Naive B cell (primary cell): Measurements from ENCODE around the gene ABCC3. TPM values are rescaled to one million over a fixed set of nuclear protein-coding genes. Genes with fewer than 3 reads are reported as not detected.
A peak's percentile ranks its signal among the peaks of the same experiment; 100 is the strongest.

ENCODE experiments used
- ATAC-seq, 2 donors: fragments of 150-1000 bp; cut with Tn5 transposase; 2 replicates each; pipeline ENCODE4 v1.10.0; 2021; ENCODE audit warnings: low read depth in 2 of 2, mild to moderate bottlenecking in 2 of 2, moderate library complexity in 2 of 2
- DNase-seq: peaks from one replicate; pipeline ENCODE4 v3.0.0; 2022
- H3K27ac Mint-ChIP-seq, 6 donors: one replicate each; pipeline ENCODE4 v1.8.0; 2020 to 2022; ENCODE audit warnings: mild to moderate bottlenecking in 6 of 6, mixed read lengths in 6 of 6, moderate library complexity in 5 of 6, inconsistent platforms in 2 of 6
- H3K27me3 Mint-ChIP-seq, 3 donors: one replicate each; pipeline ENCODE4 v1.8.0; 2021 to 2022; ENCODE audit warnings: mixed read lengths in 3 of 3, mild to moderate bottlenecking in 1 of 3
- H3K36me3 Mint-ChIP-seq, 2 donors: one replicate each; pipeline ENCODE4 v1.8.0; 2020 to 2022; ENCODE audit warnings: mixed read lengths in 2 of 2, inconsistent platforms in 1 of 2, mild to moderate bottlenecking in 1 of 2
- H3K4me1 Mint-ChIP-seq, 3 donors: one replicate each; pipeline ENCODE4 v1.8.0; 2020 to 2022; ENCODE audit warnings: mixed read lengths in 3 of 3, inconsistent platforms in 1 of 3, mild to moderate bottlenecking in 1 of 3, moderate library complexity in 1 of 3
- H3K4me3 Mint-ChIP-seq, 8 donors: one replicate each; pipeline ENCODE4 v1.8.0; 2020 to 2022; ENCODE audit warnings: mild to moderate bottlenecking in 8 of 8, mixed read lengths in 8 of 8, moderate library complexity in 8 of 8, inconsistent platforms in 2 of 8
- H3K9me3 Mint-ChIP-seq, 7 donors: one replicate each; pipeline ENCODE4 v1.8.0; 2020 to 2022; ENCODE audit warnings: mixed read lengths in 7 of 7, mild to moderate bottlenecking in 5 of 7, inconsistent platforms in 2 of 7, moderate library complexity in 1 of 7
- polyA plus RNA-seq, 6 donors: library from polyadenylated mRNA; unstranded; fragments of 300-500 nt; fragmentation: Illumina TruSeq; gene quantifications; one replicate each; pipeline ENCODE4 v1.2.3, GENCODE V29; 2021; ENCODE audit warnings: low read depth in 6 of 6

Gene ABCC3
- polyA plus RNA-seq, 6 donors from 2014 or later: 0.44 to 0.99 (median 0.76) TPM; not detected in 2

DNA sequence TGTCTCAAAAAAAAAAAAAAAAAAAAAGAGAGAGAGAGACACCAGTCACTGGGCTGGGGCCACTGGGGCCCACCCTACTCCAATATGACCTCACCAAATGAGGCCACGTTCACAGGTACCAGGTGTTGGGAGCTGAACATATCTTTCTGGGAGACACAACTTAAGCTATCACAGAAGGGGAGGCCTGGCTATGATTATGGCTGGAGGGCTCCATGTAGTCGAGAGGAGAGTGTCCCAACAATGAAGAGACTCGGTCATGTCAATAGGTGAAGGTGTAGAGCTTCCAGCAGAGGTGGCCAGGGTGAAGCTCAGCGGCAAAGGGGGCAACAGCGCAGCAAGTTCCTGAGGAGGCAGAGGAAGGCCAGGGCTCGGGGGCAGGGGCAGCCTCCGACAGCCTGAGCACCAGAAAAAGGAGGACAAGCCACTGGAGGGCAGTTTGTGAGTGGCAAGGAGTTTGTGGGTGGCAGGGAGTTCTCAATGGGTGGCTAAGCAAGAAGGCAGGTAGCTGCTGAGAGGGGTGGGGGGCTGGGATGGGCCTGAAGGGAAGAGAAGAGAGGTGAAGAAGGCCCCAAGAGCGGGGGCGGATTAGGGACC is 28.0 kb downstream of the ABCC3 start:
- Mint-ChIP-seq H3K9me3 (no peaks in the 10 kb centered on the region), H3K27ac (no peak overlapping the region), H3K4me1 (peaks cover 0 to 4% (median 0%) of the 10 kb centered on the region in 3 donors), H3K36me3 (no peaks in the 10 kb centered on the region), H3K27me3 (peaks cover 18 to 70% (median 53%) of the 10 kb centered on the region in 3 donors), H3K4me3 (no peak overlapping the region)
- no peak for ATAC-seq
- no peak for DNase-seq

DNA sequence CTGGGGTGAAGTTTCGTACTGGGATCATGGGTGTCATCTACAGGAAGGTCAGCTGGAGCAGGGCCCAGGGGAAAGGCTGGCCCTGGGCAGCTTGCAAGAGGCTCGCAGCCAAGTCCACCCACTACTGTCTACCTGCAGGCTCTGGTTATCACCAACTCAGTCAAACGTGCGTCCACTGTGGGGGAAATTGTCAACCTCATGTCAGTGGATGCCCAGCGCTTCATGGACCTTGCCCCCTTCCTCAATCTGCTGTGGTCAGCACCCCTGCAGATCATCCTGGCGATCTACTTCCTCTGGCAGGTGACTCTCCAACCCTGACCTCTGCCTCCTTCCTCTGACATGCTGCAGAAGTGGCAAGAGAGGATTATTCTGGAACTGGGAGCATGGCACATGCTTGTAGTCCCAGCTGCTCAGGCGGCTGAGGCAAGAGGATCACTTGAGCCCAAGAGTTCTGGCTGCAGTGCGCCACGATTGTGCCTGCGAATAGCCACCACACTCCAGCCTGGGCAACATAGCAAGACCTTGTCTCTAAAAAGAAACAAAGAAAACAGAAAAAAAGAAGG is 29.2 kb downstream of the ABCC3 start:
- no peak overlapping the region for H3K4me3 Mint-ChIP-seq
- ATAC-seq (no peak), DNase-seq (no peak)
- peaks cover 0 to 4% (median 0%) of the 10 kb centered on the region in 3 donors for H3K4me1 Mint-ChIP-seq
- H3K27me3 Mint-ChIP-seq: peaks cover 18 to 60% (median 42%) of the 10 kb centered on the region in 3 donors
- no peak overlapping the region for H3K27ac Mint-ChIP-seq
- peaks cover 0 to 2% (median 0%) of the 10 kb centered on the region in 7 donors for H3K9me3 Mint-ChIP-seq
- no peaks in the 10 kb centered on the region for H3K36me3 Mint-ChIP-seq

DNA sequence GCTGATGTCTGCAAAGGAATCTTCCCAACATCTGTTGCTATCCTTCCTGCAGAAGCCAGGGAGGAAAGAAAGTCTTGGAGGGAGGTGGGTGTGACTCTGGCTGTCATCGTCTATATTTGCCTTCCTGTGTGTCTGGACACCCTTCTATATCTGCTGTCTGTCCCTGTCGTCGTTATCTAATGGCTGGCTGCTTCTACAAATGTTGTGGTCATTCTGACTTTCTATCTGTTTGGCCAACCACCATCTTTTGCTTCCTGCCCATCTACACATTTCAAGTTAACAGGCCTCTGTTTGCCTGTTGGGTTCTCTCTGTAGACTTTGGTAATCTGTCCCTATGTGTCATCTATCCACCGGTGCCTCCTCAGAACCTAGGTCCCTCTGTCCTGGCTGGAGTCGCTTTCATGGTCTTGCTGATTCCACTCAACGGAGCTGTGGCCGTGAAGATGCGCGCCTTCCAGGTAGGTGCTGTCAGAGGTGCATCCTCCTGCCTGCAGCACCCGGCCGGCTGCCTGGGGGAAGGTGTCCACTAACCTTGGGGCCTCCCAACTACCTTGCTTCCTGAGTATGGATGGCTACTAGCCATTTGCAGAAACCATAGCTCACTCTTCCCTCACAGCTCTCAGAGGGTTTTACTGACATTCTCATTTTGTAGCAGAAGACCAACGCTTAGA is 30.2 kb downstream of the ABCC3 start:
- H3K9me3 Mint-ChIP-seq: peaks cover 0 to 2% (median 0%) of the 10 kb centered on the region in 7 donors
- DNase-seq: no peak
- ATAC-seq: no peak
- H3K4me3 Mint-ChIP-seq: no peak overlapping the region
- H3K27ac Mint-ChIP-seq: peak overlapping the region in 1 of 6 donors; percentile 16
- no peaks in the 10 kb centered on the region for H3K36me3 Mint-ChIP-seq
- peaks cover 18 to 60% (median 42%) of the 10 kb centered on the region in 3 donors for H3K27me3 Mint-ChIP-seq
- H3K4me1 Mint-ChIP-seq: peaks cover 0 to 4% (median 0%) of the 10 kb centered on the region in 3 donors

DNA sequence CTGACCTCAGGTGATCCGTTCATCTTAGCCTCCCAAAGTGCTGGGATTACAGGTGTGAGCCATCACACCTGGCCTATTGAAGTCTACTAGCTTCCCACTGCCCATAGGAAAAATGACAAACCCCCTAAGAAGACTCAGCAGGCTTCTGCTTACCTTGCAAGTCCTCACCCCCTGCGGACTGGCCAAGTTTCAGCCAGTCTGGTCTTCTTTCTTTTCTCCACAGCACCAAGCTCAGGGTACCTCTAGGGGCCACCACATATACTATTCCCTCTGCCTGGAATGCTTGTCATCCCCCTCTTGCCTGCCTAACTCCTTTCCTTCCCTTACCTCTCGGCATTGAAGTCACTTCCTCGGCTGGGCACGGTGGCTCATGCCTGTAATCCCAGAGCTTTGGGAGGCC is 31.2 kb downstream of the ABCC3 start:
- ATAC-seq (no peak), DNase-seq (no peak)
- peaks cover 18 to 52% (median 34%) of the 10 kb centered on the region in 3 donors for H3K27me3 Mint-ChIP-seq
- H3K27ac Mint-ChIP-seq: no peak overlapping the region
- peaks cover 0 to 2% (median 0%) of the 10 kb centered on the region in 7 donors for H3K9me3 Mint-ChIP-seq
- peaks cover 0 to 4% (median 0%) of the 10 kb centered on the region in 3 donors for H3K4me1 Mint-ChIP-seq
- no peaks in the 10 kb centered on the region for H3K36me3 Mint-ChIP-seq
- no peak overlapping the region for H3K4me3 Mint-ChIP-seq

DNA sequence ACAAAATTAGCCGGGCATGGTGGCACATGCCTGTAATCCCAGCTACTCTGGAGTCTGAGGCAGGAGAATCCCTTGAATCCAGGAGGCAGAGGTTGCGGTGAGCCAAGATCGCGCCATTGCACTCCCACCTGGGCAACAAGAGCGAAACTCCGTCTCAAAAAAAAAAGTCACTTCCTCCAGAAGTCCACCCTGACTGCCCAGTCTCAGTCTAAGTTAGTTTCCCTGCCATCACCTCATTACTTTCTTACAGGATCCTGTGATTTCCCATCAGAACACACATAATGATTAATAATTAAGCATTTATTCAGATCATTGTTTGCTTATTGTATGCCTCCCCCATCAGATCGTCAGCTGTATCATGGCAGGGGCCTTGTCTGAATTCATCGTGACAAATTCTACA is 31.6 kb downstream of the ABCC3 start:
- H3K36me3 Mint-ChIP-seq: no peaks in the 10 kb centered on the region
- H3K27me3 Mint-ChIP-seq: peaks cover 18 to 47% (median 29%) of the 10 kb centered on the region in 3 donors
- DNase-seq: no peak
- ATAC-seq: no peak
- peaks cover 0 to 4% (median 0%) of the 10 kb centered on the region in 3 donors for H3K4me1 Mint-ChIP-seq
- no peak overlapping the region for H3K27ac Mint-ChIP-seq
- H3K4me3 Mint-ChIP-seq: no peak overlapping the region
- H3K9me3 Mint-ChIP-seq: peaks cover 0 to 2% (median 0%) of the 10 kb centered on the region in 7 donors

DNA sequence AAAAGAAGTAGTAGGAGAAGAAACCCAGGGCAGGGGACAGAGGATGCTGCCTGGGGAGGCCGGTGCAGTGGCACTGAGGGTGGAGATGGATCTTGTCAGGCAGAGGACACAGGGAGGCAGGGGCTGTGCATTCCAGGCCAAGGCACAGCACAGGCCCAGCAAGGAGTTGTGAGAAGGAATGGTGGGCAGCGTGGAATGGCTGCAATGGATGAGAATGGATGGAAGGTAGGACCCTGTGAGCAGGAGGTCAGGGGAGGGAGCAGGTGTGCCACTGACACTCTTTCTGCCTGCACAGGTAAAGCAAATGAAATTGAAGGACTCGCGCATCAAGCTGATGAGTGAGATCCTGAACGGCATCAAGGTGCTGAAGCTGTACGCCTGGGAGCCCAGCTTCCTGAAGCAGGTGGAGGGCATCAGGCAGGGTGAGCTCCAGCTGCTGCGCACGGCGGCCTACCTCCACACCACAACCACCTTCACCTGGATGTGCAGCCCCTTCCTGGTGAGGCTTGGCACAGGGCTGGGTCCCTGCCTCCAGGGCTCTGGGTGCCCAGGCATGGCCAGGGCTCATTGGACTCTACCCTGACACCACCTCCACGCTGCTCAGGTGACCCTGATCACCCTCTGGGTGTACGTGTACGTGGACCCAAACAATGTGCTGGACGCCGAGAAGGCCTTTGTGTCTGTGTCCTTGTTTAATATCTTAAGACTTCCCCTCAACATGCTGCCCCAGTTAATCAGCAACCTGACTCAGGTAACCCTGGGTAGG is 32.8 kb downstream of the ABCC3 start:
- peaks cover 0 to 4% (median 0%) of the 10 kb centered on the region in 3 donors for H3K4me1 Mint-ChIP-seq
- no peak overlapping the region for H3K4me3 Mint-ChIP-seq
- DNase-seq (no peak), ATAC-seq (no peak)
- peaks cover 13 to 36% (median 19%) of the 10 kb centered on the region in 3 donors for H3K27me3 Mint-ChIP-seq
- peaks cover 0 to 2% (median 0%) of the 10 kb centered on the region in 7 donors for H3K9me3 Mint-ChIP-seq
- no peaks in the 10 kb centered on the region for H3K36me3 Mint-ChIP-seq
- no peak overlapping the region for H3K27ac Mint-ChIP-seq

DNA sequence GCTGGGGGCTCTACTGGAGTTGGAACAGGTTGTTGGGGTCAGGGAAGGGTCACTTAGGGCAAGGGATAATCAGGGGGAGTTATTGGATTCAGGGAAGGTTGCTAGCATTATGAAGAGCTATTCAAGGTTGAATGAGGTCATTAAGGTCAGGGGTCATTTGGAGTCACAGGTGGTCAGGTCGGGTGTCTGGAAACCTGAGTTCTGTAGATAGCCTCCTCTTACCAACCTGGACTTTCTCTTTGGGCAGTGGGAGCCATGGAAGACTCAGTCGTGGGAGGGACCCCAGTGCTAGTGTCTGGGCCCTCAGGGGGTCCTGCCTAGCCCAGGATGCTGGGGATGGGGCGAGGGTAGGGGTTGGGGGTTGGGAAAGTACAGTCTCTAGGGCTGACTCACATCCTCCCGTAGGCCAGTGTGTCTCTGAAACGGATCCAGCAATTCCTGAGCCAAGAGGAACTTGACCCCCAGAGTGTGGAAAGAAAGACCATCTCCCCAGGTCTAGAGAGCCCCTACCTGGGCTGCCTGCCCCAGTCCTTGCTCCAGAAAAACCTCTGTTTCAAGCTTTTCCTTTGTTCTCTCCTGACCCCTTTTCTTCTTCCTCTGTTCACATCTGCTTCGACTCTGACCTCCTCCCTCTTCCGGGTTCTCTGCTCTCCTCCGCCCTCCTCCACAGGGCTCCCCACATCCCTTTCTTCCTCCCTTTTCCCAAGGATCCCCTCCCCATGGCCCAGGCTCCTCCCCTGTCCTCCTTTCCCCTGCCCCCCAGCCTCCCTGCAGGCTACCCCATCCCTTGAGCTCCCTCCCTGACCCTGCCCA is 33.5 kb downstream of the ABCC3 start:
- no peak for ATAC-seq
- H3K27me3 Mint-ChIP-seq: peaks cover 11 to 28% (median 12%) of the 10 kb centered on the region in 3 donors
- H3K27ac Mint-ChIP-seq: peak overlapping the region in 1 of 6 donors; percentile 72
- H3K4me3 Mint-ChIP-seq: no peak overlapping the region
- DNase-seq: no peak
- peaks cover 0 to 1% (median 0%) of the 10 kb centered on the region in 3 donors for H3K4me1 Mint-ChIP-seq
- H3K9me3 Mint-ChIP-seq: peaks cover 0 to 2% (median 0%) of the 10 kb centered on the region in 7 donors
- H3K36me3 Mint-ChIP-seq: no peaks in the 10 kb centered on the region

DNA sequence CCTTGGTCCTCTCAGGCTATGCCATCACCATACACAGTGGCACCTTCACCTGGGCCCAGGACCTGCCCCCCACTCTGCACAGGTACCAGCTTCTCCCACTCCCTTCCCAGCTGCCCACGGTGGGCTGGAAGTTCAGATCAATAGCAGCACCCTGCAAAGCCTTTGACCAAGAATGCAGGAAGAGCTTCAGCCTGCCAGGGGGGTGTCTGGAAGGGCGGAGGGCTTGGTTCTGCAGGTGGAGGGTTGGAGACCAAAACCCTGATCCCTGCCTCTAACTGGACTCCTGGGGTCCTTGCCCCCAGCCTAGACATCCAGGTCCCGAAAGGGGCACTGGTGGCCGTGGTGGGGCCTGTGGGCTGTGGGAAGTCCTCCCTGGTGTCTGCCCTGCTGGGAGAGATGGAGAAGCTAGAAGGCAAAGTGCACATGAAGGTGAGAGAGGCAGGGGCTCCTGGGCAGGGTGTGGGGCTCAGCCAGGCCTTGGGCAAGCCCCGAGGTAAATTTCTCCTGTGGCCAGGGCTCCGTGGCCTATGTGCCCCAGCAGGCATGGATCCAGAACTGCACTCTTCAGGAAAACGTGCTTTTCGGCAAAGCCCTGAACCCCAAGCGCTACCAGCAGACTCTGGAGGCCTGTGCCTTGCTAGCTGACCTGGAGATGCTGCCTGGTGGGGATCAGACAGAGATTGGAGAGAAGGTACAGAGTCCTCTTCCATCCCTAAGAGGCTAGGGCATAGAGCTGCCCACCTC is 34.3 kb downstream of the ABCC3 start:
- ATAC-seq (no peak), DNase-seq (no peak)
- Mint-ChIP-seq H3K4me1 (no peaks in the 10 kb centered on the region), H3K4me3 (no peak overlapping the region), H3K27ac (peak overlapping the region in 1 of 6 donors; percentile 72), H3K36me3 (no peaks in the 10 kb centered on the region), H3K27me3 (peaks cover 9 to 20% (median 9%) of the 10 kb centered on the region in 3 donors), H3K9me3 (peaks cover 0 to 2% (median 0%) of the 10 kb centered on the region in 7 donors)

DNA sequence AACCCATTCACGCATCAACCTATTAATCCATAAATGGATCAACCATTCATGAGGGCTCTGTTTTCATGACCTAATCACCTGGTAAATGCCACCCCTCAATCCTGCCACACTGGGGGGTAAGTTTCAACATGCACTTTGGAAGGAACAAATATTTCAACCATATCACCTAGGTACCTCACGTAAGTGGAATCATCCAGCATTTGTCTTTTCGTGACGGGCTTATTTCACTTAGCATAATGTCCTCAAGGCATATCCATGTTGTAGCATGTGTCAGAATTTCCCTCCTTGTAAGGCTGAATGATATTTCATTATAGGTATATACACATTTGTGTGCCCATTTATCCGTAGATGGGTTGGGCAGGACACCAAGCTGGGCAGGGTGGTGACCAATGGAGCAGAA is 37.4 kb downstream of the ABCC3 start:
- peaks cover 7 to 13% (median 8%) of the 10 kb centered on the region in 3 donors for H3K27me3 Mint-ChIP-seq
- peaks cover 0 to 2% (median 0%) of the 10 kb centered on the region in 7 donors for H3K9me3 Mint-ChIP-seq
- H3K27ac Mint-ChIP-seq: no peak overlapping the region
- H3K36me3 Mint-ChIP-seq: no peaks in the 10 kb centered on the region
- no peaks in the 10 kb centered on the region for H3K4me1 Mint-ChIP-seq
- no peak for ATAC-seq
- peak overlapping the region in 1 of 8 donors; percentile 55 for H3K4me3 Mint-ChIP-seq
- DNase-seq: no peak

DNA sequence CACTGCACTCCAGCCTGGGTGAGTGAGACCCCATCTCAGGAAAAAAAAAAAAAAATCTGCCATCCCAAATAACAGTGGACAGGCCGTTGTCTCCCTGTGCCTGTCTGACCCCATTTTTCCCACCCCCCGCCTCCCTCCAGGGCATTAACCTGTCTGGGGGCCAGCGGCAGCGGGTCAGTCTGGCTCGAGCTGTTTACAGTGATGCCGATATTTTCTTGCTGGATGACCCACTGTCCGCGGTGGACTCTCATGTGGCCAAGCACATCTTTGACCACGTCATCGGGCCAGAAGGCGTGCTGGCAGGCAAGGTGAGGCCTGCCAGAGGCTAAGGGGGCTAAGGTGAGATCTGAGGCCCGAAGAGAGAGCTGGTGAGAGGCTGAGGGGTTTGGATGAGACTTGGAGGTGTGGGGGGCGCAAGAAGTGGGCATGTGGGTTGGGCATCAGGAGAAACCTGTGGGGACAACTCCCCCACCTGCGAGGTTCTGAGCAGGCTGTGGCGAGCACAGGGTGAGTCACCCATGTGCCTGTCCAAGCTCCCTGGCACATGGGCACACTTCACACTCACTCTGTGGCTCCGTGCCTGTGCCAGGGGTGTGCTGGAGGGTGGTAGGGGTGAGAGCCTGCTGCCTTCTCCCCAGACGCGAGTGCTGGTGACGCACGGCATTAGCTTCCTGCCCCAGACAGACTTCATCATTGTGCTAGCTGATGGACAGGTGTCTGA is 38.3 kb downstream of the ABCC3 start:
- ATAC-seq (no peak), DNase-seq (no peak)
- H3K9me3 Mint-ChIP-seq: peaks cover 0 to 2% (median 0%) of the 10 kb centered on the region in 7 donors

DNA sequence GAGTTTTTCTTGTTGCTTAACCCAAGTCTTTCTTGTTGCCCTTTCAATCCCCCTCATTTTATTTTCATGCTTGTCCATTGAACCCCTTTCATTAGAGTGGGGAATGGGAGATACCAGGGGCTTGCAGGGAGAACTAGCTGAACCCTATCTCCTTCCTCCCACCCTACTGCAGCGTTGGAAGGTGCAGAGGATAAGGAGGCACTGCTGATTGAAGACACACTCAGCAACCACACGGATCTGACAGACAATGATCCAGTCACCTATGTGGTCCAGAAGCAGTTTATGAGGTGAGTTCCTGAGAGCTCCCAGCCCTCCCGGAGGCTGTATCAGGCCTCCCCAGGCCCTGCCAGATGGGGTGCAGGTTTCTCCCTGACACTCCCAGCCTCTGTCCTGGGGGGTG is 40.5 kb downstream of the ABCC3 start:
- Mint-ChIP-seq H3K27ac (no peak overlapping the region), H3K4me3 (no peak overlapping the region)
- ATAC-seq: no peak

More for the DNA sequence above, 38.3 kb downstream of the ABCC3 start:
- H3K4me3 Mint-ChIP-seq: no peak overlapping the region
- H3K4me1 Mint-ChIP-seq: no peaks in the 10 kb centered on the region
- H3K27ac Mint-ChIP-seq: no peak overlapping the region
- H3K36me3 Mint-ChIP-seq: no peaks in the 10 kb centered on the region
- peaks cover 5 to 22% (median 16%) of the 10 kb centered on the region in 3 donors for H3K27me3 Mint-ChIP-seq

More for the DNA sequence above, 40.5 kb downstream of the ABCC3 start:
- no peaks in the 10 kb centered on the region for H3K9me3 Mint-ChIP-seq
- H3K4me1 Mint-ChIP-seq: no peaks in the 10 kb centered on the region
- peaks cover 17 to 37% (median 37%) of the 10 kb centered on the region in 3 donors for H3K27me3 Mint-ChIP-seq
- H3K36me3 Mint-ChIP-seq: no peaks in the 10 kb centered on the region
- DNase-seq: no peak
